SU-DHL-6 (cell line): ENCODE results near the gene CIBAR2.

Source experiments
- EZH2phosphoT487 ChIP-seq: fragments of 200-600 bp; sonication (generic), shearing (Covaris generic); conservative IDR thresholded peaks from 2 replicates; pipeline ENCODE4 v1.6.1; 2018; ENCODE audit warnings: mild to moderate bottlenecking, antibody characterized with exemption, low read length, moderate library complexity, mixed read lengths
- TF ChIP-seq, protein P1 (sequence below): fragments of 200-600 bp; sonication (generic); IDR thresholded peaks from one replicate; pipeline ENCODE4 v1.5.1; 2017; ENCODE audit warnings: antibody characterized with exemption, mild to moderate bottlenecking, low read length, moderate library complexity; ENCODE audit not compliant: insufficient read depth, poor library complexity, severe bottlenecking

- TF ChIP-seq, protein P1, sequence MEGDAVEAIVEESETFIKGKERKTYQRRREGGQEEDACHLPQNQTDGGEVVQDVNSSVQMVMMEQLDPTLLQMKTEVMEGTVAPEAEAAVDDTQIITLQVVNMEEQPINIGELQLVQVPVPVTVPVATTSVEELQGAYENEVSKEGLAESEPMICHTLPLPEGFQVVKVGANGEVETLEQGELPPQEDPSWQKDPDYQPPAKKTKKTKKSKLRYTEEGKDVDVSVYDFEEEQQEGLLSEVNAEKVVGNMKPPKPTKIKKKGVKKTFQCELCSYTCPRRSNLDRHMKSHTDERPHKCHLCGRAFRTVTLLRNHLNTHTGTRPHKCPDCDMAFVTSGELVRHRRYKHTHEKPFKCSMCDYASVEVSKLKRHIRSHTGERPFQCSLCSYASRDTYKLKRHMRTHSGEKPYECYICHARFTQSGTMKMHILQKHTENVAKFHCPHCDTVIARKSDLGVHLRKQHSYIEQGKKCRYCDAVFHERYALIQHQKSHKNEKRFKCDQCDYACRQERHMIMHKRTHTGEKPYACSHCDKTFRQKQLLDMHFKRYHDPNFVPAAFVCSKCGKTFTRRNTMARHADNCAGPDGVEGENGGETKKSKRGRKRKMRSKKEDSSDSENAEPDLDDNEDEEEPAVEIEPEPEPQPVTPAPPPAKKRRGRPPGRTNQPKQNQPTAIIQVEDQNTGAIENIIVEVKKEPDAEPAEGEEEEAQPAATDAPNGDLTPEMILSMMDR, result no peak
- no peak for TF ChIP-seq EZH2phosphoT487
These were observed 5.1 kb upstream of the CIBAR2 start for GRCh38 chr16:85117418-85117817.
